Measurements from ENCODE around the gene DLX5.

GRCh38 chr7:97011536-97012364 is 12.9 kb downstream of the DLX5 start:
- TF ChIP-seq CTCF (IDR thresholded peaks at IDR 0.05) (no peak), POLR2A (IDR thresholded peaks at IDR 0.05) (no peak)
